Dermis lymphatic vessel endothelial cell (primary cell): ENCODE data around the gene HACD1. TPM values are rescaled to one million over a fixed set of nuclear protein-coding genes. Genes with fewer than 3 reads are reported as not detected.

Experiments used
- total RNA-seq: library from RNA; depleted of rRNA; stranded (reverse); fragments of >200 nt; gene quantifications from 2 replicates; pipeline ENCODE4 v1.2.1, GENCODE V29; 2014

The HACD1 gene
- 14.7 and 17.9 TPM in 2 replicates for total RNA-seq

DNA sequence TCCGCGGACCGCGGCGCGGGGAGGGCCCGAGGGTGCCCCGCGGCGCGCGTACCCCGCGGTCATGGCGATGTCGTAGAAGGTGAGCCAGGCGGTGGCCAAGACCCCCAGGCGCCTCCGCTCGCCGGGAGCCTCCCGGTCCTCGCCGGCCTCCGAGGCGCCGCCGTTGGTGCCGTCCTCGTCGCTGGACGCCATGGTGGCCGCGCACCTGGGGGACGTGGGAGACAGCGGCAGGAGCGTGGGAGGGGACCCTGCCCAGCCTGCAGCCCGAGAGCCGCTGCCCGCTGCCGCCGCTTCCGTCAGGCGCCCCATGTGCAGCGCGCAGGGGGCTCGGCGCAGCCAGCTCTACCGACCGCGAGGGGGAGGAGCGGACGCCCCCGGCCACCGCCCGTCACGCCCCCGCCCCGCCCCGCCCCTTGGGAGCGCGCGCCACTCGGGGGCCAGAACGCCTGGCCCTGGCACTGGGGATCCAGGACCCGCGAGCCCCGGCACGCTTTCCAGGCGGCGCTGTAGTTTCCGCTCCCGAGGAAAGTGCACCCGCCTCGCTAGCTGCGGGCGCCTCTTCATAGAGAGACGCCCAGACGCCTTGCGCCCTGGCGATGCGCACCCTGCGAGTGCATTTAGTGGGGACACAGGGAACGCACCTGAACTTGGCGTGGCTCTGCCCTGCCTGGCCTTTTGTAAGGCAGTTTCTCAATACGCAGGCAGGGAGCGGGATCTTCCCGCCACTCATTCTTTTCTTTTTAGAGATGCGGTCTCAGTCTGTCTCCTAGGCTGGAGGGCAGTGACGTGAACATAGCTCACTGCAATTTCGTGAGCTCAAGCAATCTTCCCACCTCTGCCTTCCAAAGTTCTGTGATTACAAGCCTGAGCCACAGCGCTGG lies at the start of gene HACD1:
HACD1 (minus strand) TSS at position 344 of the 881 bp plus-strand sequence; CDS start at position 309, 35 bp downstream.

GRCh38 chr10:17643755-17644484 lies 26.7 kb upstream of the HACD1 start, which contains the start of gene STAM:
STAM (plus strand) TSS chr10:17644151; CDS start chr10:17644340, 189 bp downstream.

Other genes with a start within 250 kb of the HACD1 start
- gene ST8SIA6, start 162.8 kb downstream of the HACD1 start, total RNA-seq, result 0.26 and 0.54 TPM in 2 replicates
- gene STAM, start 26.8 kb upstream of the HACD1 start, total RNA-seq, result 10.7 and 11.2 TPM in 2 replicates
- gene TMEM236, start 134.8 kb upstream of the HACD1 start, total RNA-seq, result 0.17 and 0.43 TPM in 2 replicates
- 201 and 288 TPM in 2 replicates for gene MRC1, start 192.0 kb upstream of the HACD1 start, total RNA-seq